WTC11 (cell line): ENCODE measurements around the gene MTERF4.

Experiments used
- ATF1 ChIP-seq: sonication (generic); formaldehyde crosslinking; IDR thresholded peaks from 2 replicates; pipeline ENCODE4 v1.8.1; 2023; ENCODE audit warnings: mild to moderate bottlenecking, moderate library complexity, missing genetic modification reagents
- CBFB ChIP-seq: sonication (generic); formaldehyde crosslinking; IDR thresholded peaks from 2 replicates; pipeline ENCODE4 v1.8.1; 2022; ENCODE audit warnings: mild to moderate bottlenecking, low read depth, missing genetic modification reagents
- CREB1 ChIP-seq: sonication (generic); formaldehyde crosslinking; IDR thresholded peaks from 2 replicates; pipeline ENCODE4 v1.8.0; 2023; ENCODE audit warnings: mild to moderate bottlenecking, missing genetic modification reagents
- ELF4 ChIP-seq: sonication (generic); formaldehyde crosslinking; IDR thresholded peaks from 2 replicates; pipeline ENCODE4 v1.8.1; 2022; ENCODE audit warnings: low read depth, mild to moderate bottlenecking, moderate library complexity, missing genetic modification reagents
- GRHL2 ChIP-seq: fragments of 250-450 bp; sonication (Bioruptor Pico); IDR thresholded peaks from 2 replicates; pipeline ENCODE4 v1.8.0; 2022; ENCODE audit warnings: mild to moderate bottlenecking, moderate library complexity; ENCODE audit not compliant: insufficient replicate concordance, severe bottlenecking
- JUN ChIP-seq: sonication (generic); formaldehyde crosslinking; IDR thresholded peaks from 2 replicates; pipeline ENCODE4 v1.8.0; 2023; ENCODE audit warnings: mild to moderate bottlenecking, missing genetic modification reagents
- MYBL2 ChIP-seq: sonication (generic); formaldehyde crosslinking; IDR thresholded peaks from 2 replicates; pipeline ENCODE4 v1.8.1; 2023; ENCODE audit warnings: mild to moderate bottlenecking, moderate library complexity, missing genetic modification reagents
- NR1H2 ChIP-seq: sonication (generic); formaldehyde crosslinking; IDR thresholded peaks from 2 replicates; pipeline ENCODE4 v1.9.0; 2021; ENCODE audit warnings: mild to moderate bottlenecking, moderate library complexity, missing genetic modification reagents
- RELA ChIP-seq: sonication (generic); formaldehyde crosslinking; IDR thresholded peaks from 2 replicates; pipeline ENCODE4 v1.8.1; 2022; ENCODE audit warnings: missing genetic modification reagents, mild to moderate bottlenecking, borderline replicate concordance
- TEAD4 ChIP-seq: sonication (generic); formaldehyde crosslinking; IDR thresholded peaks from 2 replicates; pipeline ENCODE4 v1.8.0; 2022; ENCODE audit warnings: mild to moderate bottlenecking, missing genetic modification reagents
- ZNF263 ChIP-seq: sonication (generic); formaldehyde crosslinking; IDR thresholded peaks from 2 replicates; pipeline ENCODE4 v1.8.1; 2022; ENCODE audit warnings: low read depth, mild to moderate bottlenecking, moderate library complexity, missing genetic modification reagents
- TF ChIP-seq, protein P1 (sequence below): fragments of 200-600 bp; IDR thresholded peaks from 2 replicates; pipeline ENCODE4 v1.8.0; 2022; ENCODE audit warnings: antibody characterized with exemption
- TF ChIP-seq, protein P2 (sequence below): sonication (generic); formaldehyde crosslinking; IDR thresholded peaks from 2 replicates; pipeline ENCODE4 v1.8.1; 2023; ENCODE audit warnings: mild to moderate bottlenecking, missing genetic modification reagents, moderate library complexity

DNA sequence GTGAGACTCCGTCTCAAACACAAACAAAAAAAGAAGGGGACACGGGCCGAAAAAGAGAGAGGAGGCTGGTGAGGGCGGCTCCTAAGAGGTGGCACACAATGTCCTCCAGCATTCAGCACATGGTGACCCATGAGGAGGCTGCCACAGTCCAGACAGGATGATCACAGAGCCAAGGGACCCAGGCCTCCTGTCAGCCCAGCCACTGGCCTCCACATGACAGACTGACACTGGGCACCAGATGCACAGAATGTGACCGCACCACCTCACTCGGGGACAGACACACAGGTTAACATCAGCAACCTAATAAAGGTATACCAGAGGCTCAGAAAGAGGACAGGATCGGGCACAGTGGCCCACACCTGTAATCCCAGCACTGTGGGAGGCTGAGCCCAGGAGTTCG lies 26.2 kb upstream of the MTERF4 start:
- TF ChIP-seq CBFB (CRISPR knock-in tag) (no peak), ZNF263 (no peak), TEAD4 (CRISPR knock-in tag) (no peak), ATF1 (CRISPR knock-in tag) (no peak), CREB1 (CRISPR knock-in tag) (no peak), JUN (CRISPR knock-in tag) (no peak), MYBL2 (CRISPR knock-in tag) (no peak), ELF4 (CRISPR knock-in tag) (no peak), GRHL2 (CRISPR knock-in tag) (no peak), RELA (CRISPR knock-in tag) (no peak), NR1H2 (CRISPR knock-in tag) (no peak)
- TF ChIP-seq, protein P1, sequence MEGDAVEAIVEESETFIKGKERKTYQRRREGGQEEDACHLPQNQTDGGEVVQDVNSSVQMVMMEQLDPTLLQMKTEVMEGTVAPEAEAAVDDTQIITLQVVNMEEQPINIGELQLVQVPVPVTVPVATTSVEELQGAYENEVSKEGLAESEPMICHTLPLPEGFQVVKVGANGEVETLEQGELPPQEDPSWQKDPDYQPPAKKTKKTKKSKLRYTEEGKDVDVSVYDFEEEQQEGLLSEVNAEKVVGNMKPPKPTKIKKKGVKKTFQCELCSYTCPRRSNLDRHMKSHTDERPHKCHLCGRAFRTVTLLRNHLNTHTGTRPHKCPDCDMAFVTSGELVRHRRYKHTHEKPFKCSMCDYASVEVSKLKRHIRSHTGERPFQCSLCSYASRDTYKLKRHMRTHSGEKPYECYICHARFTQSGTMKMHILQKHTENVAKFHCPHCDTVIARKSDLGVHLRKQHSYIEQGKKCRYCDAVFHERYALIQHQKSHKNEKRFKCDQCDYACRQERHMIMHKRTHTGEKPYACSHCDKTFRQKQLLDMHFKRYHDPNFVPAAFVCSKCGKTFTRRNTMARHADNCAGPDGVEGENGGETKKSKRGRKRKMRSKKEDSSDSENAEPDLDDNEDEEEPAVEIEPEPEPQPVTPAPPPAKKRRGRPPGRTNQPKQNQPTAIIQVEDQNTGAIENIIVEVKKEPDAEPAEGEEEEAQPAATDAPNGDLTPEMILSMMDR = no peak
- TF ChIP-seq, protein P2, sequence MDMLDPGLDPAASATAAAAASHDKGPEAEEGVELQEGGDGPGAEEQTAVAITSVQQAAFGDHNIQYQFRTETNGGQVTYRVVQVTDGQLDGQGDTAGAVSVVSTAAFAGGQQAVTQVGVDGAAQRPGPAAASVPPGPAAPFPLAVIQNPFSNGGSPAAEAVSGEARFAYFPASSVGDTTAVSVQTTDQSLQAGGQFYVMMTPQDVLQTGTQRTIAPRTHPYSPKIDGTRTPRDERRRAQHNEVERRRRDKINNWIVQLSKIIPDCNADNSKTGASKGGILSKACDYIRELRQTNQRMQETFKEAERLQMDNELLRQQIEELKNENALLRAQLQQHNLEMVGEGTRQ (CRISPR knock-in tag) = no peak
